Endothelial cell of umbilical vein (primary cell): ENCODE measurements around the gene FAS. TPM values are rescaled to one million over a fixed set of nuclear protein-coding genes. Genes with fewer than 3 reads are reported as not detected.

Experiments used
- BruUV-seq: library from RNA; stranded (reverse); fragments of 400-500 nt; replicated peaks from 2 replicates; lab custom pipeline; 2021; lab: Mats Ljungman, UMichigan
- CTCF ChIA-PET: fragments of 300-600, 350-600 bp; sonication (Branson Sonifier 250); formaldehyde crosslinking; loops from one replicate; lab custom pipeline; 2021; ENCODE audit warnings: antibody characterized with exemption, inconsistent platforms; lab: Charles Lee
- POLR2A ChIA-PET: fragments of 300-600, 350-600 bp; sonication (Branson Sonifier 250); formaldehyde crosslinking; loops from one replicate; lab custom pipeline; 2021; ENCODE audit warnings: antibody characterized with exemption, inconsistent platforms; lab: Charles Lee
- DNase-seq: peaks from one replicate; pipeline ENCODE4 v3.0.0-alpha.2; 2011; ENCODE audit warnings: low read depth, low spot score
- FAIRE-seq: peaks from 2 replicates; lab custom pipeline; 2011; peaks lifted over from hg19 to GRCh38; lab: Jason Lieb, UNC
- H2AFZ ChIP-seq: 2 replicates; pipeline ENCODE4 v1.6.0; 2012; ENCODE audit warnings: low read depth, low read length, control low read depth, inconsistent platforms
- H3K27ac ChIP-seq: 2 replicates; pipeline ENCODE4 v1.5.1; 2011; ENCODE audit warnings: low read depth, mild to moderate bottlenecking, control low read depth, low read length, moderate library complexity; ENCODE audit not compliant: insufficient read depth
- H3K27me3 ChIP-seq, 2 experiments: 2 replicates each; pipeline versions ENCODE4 v1.6.0 to v1.6.1; 2011; ENCODE audit warnings: low read length in 2 of 2, mixed read lengths in 1 of 2; ENCODE audit not compliant: control insufficient read depth in 2 of 2, insufficient read depth in 2 of 2
- H3K36me3 ChIP-seq, 2 experiments: 2 replicates in 1 of 2; 3 replicates in 1 of 2; pipeline ENCODE4 v1.5.1; 2011; ENCODE audit warnings: low read length in 2 of 2, mild to moderate bottlenecking in 1 of 2, moderate library complexity in 1 of 2; ENCODE audit not compliant: control insufficient read depth in 2 of 2, insufficient read depth in 2 of 2; ENCODE audit errors: extremely low read depth in 1 of 2
- H3K4me1 ChIP-seq: 3 replicates; pipeline ENCODE4 v1.5.1; 2011; ENCODE audit warnings: mild to moderate bottlenecking, low read length; ENCODE audit not compliant: control insufficient read depth, insufficient read depth; ENCODE audit errors: extremely low read depth
- H3K4me2 ChIP-seq: 2 replicates; pipeline ENCODE4 v1.6.1; 2011; ENCODE audit warnings: low read length, control low read depth, mixed read lengths; ENCODE audit not compliant: insufficient read depth
- H3K4me3 ChIP-seq, 3 experiments: fragments of 200-600 bp in 1 of 3; sonication (generic), shearing (Covaris generic) in 1 of 3; replicated peaks in 1 of 3; 2 replicates each; pipeline ENCODE4 v1.5.1; 2011 to 2016; ENCODE audit warnings: control low read depth in 3 of 3, low read length in 3 of 3, mild to moderate bottlenecking in 2 of 3, inconsistent platforms in 1 of 3, low read depth in 1 of 3, moderate library complexity in 1 of 3; ENCODE audit not compliant: insufficient read depth in 1 of 3
- H3K79me2 ChIP-seq: 2 replicates; pipeline ENCODE4 v1.6.0; 2012; ENCODE audit warnings: low read length, inconsistent platforms; ENCODE audit not compliant: control insufficient read depth, insufficient read depth
- H3K9ac ChIP-seq: replicated peaks from 2 replicates; pipeline ENCODE3; 2011; ENCODE audit warnings: low read length, control low read depth; ENCODE audit not compliant: insufficient read depth; ENCODE audit errors: extremely low read depth
- H3K9me1 ChIP-seq: replicated peaks from 3 replicates; pipeline ENCODE4 v1.6.0; 2011; ENCODE audit warnings: mild to moderate bottlenecking, low read length; ENCODE audit not compliant: control insufficient read depth, insufficient read depth; ENCODE audit errors: extremely low read depth
- H3K9me3 ChIP-seq: replicated peaks from 2 replicates; pipeline ENCODE4 v1.5.1; 2012; ENCODE audit warnings: low read length, inconsistent platforms; ENCODE audit not compliant: control insufficient read depth, insufficient read depth
- H4K20me1 ChIP-seq: replicated peaks from 2 replicates; pipeline ENCODE3; 2011; ENCODE audit warnings: mild to moderate bottlenecking, low read length; ENCODE audit not compliant: control insufficient read depth, insufficient read depth; ENCODE audit errors: extremely low read depth
- EZH2 ChIP-seq: IDR thresholded peaks from 2 replicates; pipeline ENCODE4 v1.6.1; 2012; ENCODE audit warnings: borderline replicate concordance, low read depth, mild to moderate bottlenecking, moderate library complexity, low read length, inconsistent platforms; ENCODE audit not compliant: severe bottlenecking
- FOS ChIP-seq: IDR thresholded peaks from 2 replicates; pipeline ENCODE4 v1.6.1; 2011; ENCODE audit warnings: mild to moderate bottlenecking, low read length, moderate library complexity, borderline replicate concordance; ENCODE audit not compliant: insufficient read depth
- GATA2 ChIP-seq: IDR thresholded peaks from 2 replicates; pipeline ENCODE4 v1.7.0; 2011; ENCODE audit warnings: low read depth, mild to moderate bottlenecking, moderate library complexity, mixed read lengths, low read length; ENCODE audit not compliant: insufficient read length, insufficient read depth
- JUN ChIP-seq: IDR thresholded peaks from 2 replicates; pipeline ENCODE4 v1.6.1; 2011; ENCODE audit warnings: borderline replicate concordance, low read depth; ENCODE audit not compliant: insufficient read length, insufficient read depth
- MYC ChIP-seq: IDR thresholded peaks from one replicate; pipeline ENCODE4 v1.6.1; 2011; ENCODE audit warnings: mild to moderate bottlenecking, low read depth, low read length
- POLR2A ChIP-seq: IDR thresholded peaks from 2 replicates; pipeline ENCODE4 v1.6.1; 2012; ENCODE audit warnings: low read depth, mild to moderate bottlenecking, control low read depth, low read length
- POLR2AphosphoS5 ChIP-seq: IDR thresholded peaks from 2 replicates; pipeline ENCODE4 v1.6.1; 2012; ENCODE audit warnings: low read depth, mild to moderate bottlenecking, control low read depth, low read length, moderate library complexity; ENCODE audit not compliant: insufficient read depth
- dilution Hi-C: fragments of 300-500 bp; cut with MboI; formaldehyde crosslinking; loops from one replicate; pipeline ENCODE4 v1.15.0; 2019; ENCODE audit warnings: low sequenced_read_pairs; ENCODE audit not compliant: extremely low pct_ligation_motif_present
- intact Hi-C: fragments of 100-400 bp; cut with micrococcal nuclease; formaldehyde crosslinking; loops from one replicate; pipeline ENCODE4 v1.10.0; 2022
- polyA plus RNA-seq, 4 experiments: library from polyadenylated mRNA; depleted of rRNA in 3 of 4; stranded (reverse) in 3 of 4; unstranded in 1 of 4; fragments of >200 nt; gene quantifications; 2 replicates each; pipeline versions ENCODE4 v1.2.1 to v1.2.3, GENCODE V29; 2011 to 2012; ENCODE audit warnings: missing spikeins in 1 of 4
- total RNA-seq: library from RNA; stranded (reverse); gene quantifications from 2 replicates; pipeline ENCODE4 v1.2.3, GENCODE V29; 2021
- TF ChIP-seq, protein P1 (sequence below): IDR thresholded peaks from 2 replicates; pipeline ENCODE4 v1.6.1; 2011; ENCODE audit not compliant: insufficient read depth, insufficient read length
- TF ChIP-seq, protein P2 (sequence below), 2 donors: IDR thresholded peaks; 1 replicate in 1 of 2; 2 replicates in 1 of 2; pipeline ENCODE4 v1.5.1; 2011; ENCODE audit warnings: low read length in 2 of 2, mild to moderate bottlenecking in 2 of 2, moderate library complexity in 2 of 2, control low read depth in 1 of 2, inconsistent platforms in 1 of 2, low read depth in 1 of 2; ENCODE audit not compliant: insufficient read depth in 1 of 2; ENCODE audit errors: extremely low read depth in 1 of 2

The FAS gene
- total and polyA plus RNA-seq, 2 donors (not counting 3 experiments of a cell fraction or from before 2014, with no cell fraction given) = 2.0 to 6.1 TPM

DNA sequence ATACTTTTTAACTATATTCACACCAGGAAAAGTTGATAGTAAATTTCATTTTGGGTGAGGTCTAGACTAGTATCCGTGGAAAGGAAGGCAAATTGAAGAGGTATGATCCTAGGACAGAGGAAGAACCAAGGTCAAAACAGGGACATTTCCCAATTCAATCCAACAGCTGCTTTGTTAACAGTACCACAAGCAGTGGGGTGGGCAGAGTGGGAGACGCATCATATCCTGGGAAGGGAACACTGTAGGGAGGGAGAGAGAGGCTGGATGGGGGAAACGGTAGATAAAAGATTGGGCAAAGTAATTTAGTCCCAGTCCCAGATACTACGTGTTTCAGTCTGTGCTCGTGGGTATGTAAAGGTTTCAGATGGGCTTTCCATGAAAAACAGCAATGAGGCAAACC is 9.2 kb upstream of the FAS start:
- TF ChIP-seq JUN = no peak
- TF ChIP-seq GATA2 = no peak
- TF ChIP-seq, protein P1, sequence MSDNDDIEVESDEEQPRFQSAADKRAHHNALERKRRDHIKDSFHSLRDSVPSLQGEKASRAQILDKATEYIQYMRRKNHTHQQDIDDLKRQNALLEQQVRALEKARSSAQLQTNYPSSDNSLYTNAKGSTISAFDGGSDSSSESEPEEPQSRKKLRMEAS = no peak
- TF ChIP-seq FOS = no peak
- TF ChIP-seq POLR2AphosphoS5 = no peak
- no peak for TF ChIP-seq EZH2
- TF ChIP-seq, protein P2, sequence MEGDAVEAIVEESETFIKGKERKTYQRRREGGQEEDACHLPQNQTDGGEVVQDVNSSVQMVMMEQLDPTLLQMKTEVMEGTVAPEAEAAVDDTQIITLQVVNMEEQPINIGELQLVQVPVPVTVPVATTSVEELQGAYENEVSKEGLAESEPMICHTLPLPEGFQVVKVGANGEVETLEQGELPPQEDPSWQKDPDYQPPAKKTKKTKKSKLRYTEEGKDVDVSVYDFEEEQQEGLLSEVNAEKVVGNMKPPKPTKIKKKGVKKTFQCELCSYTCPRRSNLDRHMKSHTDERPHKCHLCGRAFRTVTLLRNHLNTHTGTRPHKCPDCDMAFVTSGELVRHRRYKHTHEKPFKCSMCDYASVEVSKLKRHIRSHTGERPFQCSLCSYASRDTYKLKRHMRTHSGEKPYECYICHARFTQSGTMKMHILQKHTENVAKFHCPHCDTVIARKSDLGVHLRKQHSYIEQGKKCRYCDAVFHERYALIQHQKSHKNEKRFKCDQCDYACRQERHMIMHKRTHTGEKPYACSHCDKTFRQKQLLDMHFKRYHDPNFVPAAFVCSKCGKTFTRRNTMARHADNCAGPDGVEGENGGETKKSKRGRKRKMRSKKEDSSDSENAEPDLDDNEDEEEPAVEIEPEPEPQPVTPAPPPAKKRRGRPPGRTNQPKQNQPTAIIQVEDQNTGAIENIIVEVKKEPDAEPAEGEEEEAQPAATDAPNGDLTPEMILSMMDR (IDR thresholded peaks at IDR 0.05; ENCODE audit: extremely low read depth in 1 of 2, insufficient read depth in 1 of 2, low read depth in 1 of 2, low read length in 2 of 2) = no peak
- no peak for TF ChIP-seq MYC
- TF ChIP-seq POLR2A = no peak
- no peak overlapping the region for H3K4me2 ChIP-seq
- H2AFZ ChIP-seq = no peak overlapping the region
- ChIA-PET CTCF (interaction anchor here (2.1 to 2.2 kb wide), 2 partner anchors 9 to 45 kb away, joined by 5 to 9 read pairs; partner anchors contain the start of gene FAS), POLR2A (no interaction called here)
- peaks cover 14% of the 10 kb centered on the region for H3K4me1 ChIP-seq
- H3K36me3 ChIP-seq = no peaks in the 10 kb centered on the region
- no peaks in the 10 kb centered on the region for H3K27me3 ChIP-seq
- dilution Hi-C loops (loop anchor here (25.0 kb wide), 1 partner anchor 231 kb away; the partner anchor contains the start of gene CH25H), intact Hi-C loops (loop anchor here (5.0 kb wide), 1 partner anchor 414 kb away; no protein-coding TSS in a partner anchor)
- H3K27ac ChIP-seq = no peak overlapping the region
- H3K9me3 ChIP-seq = no peaks in the 10 kb centered on the region
- BruUV-seq = no TSS peak
- no peaks in the 10 kb centered on the region for H3K79me2 ChIP-seq
- DNase-seq (no peak), FAIRE-seq (no peak)
- H3K9ac ChIP-seq = no peak overlapping the region
- no peaks in the 10 kb centered on the region for H3K9me1 ChIP-seq
- no peak overlapping the region for H3K4me3 ChIP-seq
- no peaks in the 10 kb centered on the region for H4K20me1 ChIP-seq
